GM13976 (cell line): ENCODE results near the gene ZNF526.

Experiments
- DNase-seq: peaks from one replicate; pipeline ENCODE4 v3.0.0; 2012; ENCODE audit warnings: low spot score
- CTCF ChIP-seq: IDR thresholded peaks from 2 replicates; pipeline ENCODE4 v1.5.1; 2012; ENCODE audit warnings: borderline replicate concordance, mild to moderate bottlenecking; ENCODE audit not compliant: insufficient read depth; ENCODE audit errors: extremely low read depth, missing control alignments, control extremely low read depth
- in situ Hi-C: fragments of 300-500 bp; cut with MboI; formaldehyde crosslinking; loops from one replicate; pipeline ENCODE4 v1.12.0; 2022; ENCODE audit warnings: low sequenced_read_pairs, mixed read lengths, inconsistent platforms; ENCODE audit not compliant: unreplicated experiment

Gene ZNF526

GRCh38 chr19:42246143-42246921 lies 26.2 kb downstream of the ZNF526 start:
- no peak for DNase-seq
- no peak for TF ChIP-seq CTCF
- in situ Hi-C loops: no loop called here

- DNase-seq: no peak
- in situ Hi-C loops: no loop called here
- no peak for TF ChIP-seq CTCF
Observed at GRCh38 chr19:42246922-42247639, 27.0 kb downstream of the ZNF526 start.

- in situ Hi-C loops: no loop called here
- TF ChIP-seq CTCF: no peak
- DNase-seq: no peak
Observed at GRCh38 chr19:42247640-42248199, 27.6 kb downstream of the ZNF526 start.

GRCh38 chr19:42248270-42249148 lies 28.4 kb downstream of the ZNF526 start:
- in situ Hi-C loops: no loop called here
- TF ChIP-seq CTCF: no peak
- DNase-seq: no peak

- no peak for DNase-seq
- in situ Hi-C loops: no loop called here
- TF ChIP-seq CTCF: no peak
Observed at GRCh38 chr19:42249149-42249750, 29.1 kb downstream of the ZNF526 start.

GRCh38 chr19:42249769-42250168 lies 29.7 kb downstream of the ZNF526 start:
- TF ChIP-seq CTCF: no peak
- in situ Hi-C loops: no loop called here
- no peak for DNase-seq
